GM12801 (cell line): ENCODE data around the gene BCAR3.

ENCODE experiments used
- CTCF ChIP-seq: IDR thresholded peaks from one replicate; pipeline ENCODE4 v1.5.1; 2011; ENCODE audit warnings: control low read depth; ENCODE audit not compliant: insufficient read length; ENCODE audit errors: extremely low read depth

The BCAR3 gene

GRCh38 chr1:93620172-93620840, 61.3 kb downstream of the BCAR3 start:
- no peak for TF ChIP-seq CTCF

- no peak for TF ChIP-seq CTCF
These were observed 62.0 kb downstream of the BCAR3 start for GRCh38 chr1:93619507-93620171.

GRCh38 chr1:93617670-93618499, 63.8 kb downstream of the BCAR3 start:
- TF ChIP-seq CTCF, result no peak

GRCh38 chr1:93616996-93617669, 64.5 kb downstream of the BCAR3 start:
- no peak for TF ChIP-seq CTCF

GRCh38 chr1:93616221-93616995, 65.2 kb downstream of the BCAR3 start:
- TF ChIP-seq CTCF, result no peak

- TF ChIP-seq CTCF, result no peak
These were observed 66.0 kb downstream of the BCAR3 start for GRCh38 chr1:93615582-93616150.
